Superior temporal gyrus (tissue), 1 donor: ENCODE measurements around the gene SLBP.
A peak's percentile ranks its signal among the peaks of the same experiment; 100 is the strongest.

Source experiments
- DNase-seq: peaks from one replicate; pipeline ENCODE4 v3.0.0-alpha.2; 2016; ENCODE audit errors: extremely low spot score

Gene SLBP

DNA sequence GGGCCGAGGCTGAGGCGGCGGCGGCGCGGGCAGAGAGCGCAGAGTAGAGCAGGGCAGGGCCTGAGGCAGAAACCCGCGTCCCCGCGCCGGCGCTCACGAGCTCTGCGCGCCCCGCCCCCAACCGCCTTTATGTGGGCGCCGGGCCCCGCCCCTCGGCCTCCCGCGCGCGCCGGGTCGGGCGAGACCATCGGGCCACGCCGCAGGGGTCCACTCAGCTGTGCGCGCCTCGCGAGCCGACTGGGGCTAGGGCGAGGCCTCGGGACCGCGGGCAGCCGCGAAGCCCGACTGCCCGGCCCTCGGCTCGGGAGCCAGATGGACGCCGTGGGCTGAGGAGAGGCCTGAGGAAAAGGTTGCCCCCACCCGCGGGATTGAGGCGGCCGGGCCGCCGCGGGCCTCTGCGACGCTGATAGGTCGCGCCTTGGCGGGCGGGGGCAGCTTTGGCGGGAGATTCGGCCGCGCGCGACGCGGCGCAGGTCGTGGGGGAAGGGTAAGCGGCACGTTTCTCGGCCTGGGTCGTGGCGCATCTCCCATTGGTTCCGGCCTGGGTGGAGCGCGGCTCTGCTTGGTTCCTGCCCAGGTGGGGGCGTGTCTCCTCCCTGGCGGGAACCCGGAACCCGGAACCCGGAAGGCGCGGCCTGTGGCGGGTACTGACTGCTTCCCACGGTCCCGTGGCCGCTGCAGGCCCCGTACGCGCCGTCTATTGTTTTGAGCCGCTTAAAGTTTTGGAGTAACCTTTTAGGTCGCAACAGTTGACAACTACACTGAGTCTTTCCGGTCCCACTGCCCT is at the start of gene SLBP:
Gene SLBP, minus strand, starts transcription at position 104 of the 787 bp plus-strand sequence. CDS start 131 bp downstream, outside the sequence.
- peak; percentile 80 for DNase-seq

DNA sequence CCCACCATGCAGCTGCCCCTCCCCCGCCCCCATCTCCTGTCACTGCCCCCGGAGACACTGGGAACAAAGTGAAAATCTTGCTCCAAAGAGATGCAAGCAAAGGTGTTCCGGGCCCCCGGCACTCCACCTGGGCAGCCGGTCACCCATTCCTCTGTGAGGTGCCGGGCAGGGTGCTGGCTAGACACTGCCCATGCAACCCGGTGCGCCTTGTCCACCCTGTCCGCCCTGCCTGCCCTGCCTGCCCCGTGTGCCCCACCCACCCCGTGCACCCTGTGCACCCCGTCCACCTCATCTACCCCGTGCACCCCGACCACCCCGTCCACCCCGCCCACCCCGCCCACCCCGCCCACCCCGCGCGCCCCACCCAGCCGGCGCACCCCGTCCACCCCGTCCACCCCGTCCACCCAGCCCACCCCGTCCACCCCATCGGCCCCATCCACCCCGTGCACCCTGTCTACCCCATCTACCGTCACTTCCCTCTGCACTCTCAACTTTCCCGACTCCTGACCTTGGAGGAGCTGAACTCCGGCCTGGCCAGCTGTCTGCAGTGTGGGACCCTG is 49.1 kb upstream of the SLBP start:
- no peak for DNase-seq

DNA sequence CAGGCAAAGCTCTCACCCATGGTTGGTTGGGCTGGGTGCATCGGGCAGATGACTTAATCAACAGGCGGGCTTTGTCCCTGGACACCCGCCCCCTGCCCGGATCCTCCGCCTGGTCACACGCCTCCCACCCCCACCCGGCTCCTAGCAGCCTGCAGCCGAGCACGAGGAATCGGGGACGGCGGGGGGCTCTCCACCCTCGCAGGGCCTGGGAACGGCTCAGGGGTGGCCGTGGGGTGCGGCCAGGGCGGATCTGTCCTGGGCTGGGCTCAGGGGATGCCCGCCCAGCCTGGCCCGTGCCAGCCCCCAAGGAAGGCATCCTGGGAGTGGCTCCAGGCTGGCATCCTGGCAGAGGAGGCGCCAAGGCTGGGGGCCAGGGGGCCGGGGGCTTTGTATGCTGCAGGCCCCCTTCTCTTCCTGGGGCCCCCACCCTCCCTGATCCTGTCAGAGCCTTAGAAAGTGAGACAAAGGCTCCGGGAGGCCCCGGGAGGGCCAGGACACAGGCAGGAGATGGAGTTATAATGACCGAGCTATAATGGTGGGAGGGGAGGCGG is 48.5 kb upstream of the SLBP start:
- no peak for DNase-seq

DNA sequence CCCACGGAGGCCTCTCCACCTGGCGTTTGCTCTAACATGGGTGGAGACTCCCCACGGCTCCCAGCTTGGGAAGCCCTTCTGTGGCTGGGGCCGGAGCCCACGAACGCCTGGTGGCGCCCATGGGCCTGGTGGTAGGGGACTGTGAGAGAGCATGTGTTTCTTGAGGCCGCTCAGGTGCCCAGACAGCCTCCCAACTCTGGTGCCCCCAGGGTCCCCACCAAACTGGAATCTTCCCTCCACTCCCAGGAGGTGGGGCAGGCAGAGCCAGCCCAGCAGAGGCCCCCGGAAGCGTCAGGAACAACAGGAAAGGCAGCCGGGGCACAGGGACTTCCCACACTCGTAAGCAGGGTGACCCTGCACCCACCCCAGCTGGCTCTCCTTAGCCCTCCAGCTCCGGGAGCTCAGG is 47.7 kb upstream of the SLBP start:
- DNase-seq, result no peak

DNA sequence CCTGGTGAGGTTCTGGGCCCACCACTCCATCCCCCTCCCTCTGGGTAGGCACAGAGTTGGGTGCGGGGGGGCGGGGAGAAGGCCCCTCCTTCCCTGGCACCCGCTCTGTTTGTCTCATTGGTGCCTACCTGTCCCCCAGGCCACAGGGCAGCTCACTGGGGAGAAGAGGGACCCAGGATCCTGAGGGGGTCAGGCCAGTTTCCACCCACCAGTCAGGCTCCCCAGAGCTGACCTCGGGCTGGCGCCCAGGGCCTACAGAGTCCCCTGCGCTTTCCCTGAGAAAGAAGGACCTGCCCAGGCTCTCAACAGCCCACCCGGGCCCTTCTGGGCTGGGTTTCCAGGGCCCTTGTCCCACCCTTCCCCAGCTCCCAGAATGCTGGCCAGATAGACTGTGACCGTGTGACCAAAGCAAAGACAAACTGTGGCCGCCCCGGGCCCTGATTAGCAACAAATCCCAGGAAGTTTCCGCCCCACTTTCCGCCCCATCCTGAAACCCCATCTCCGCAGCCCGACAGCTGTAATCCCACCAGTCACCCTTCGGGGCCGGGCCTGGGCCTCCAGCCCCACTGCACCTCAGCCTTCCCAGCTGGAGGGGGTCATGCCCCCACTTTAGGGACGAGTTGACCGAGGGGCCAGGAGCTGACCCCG is 47.2 kb upstream of the SLBP start:
- no peak for DNase-seq

DNA sequence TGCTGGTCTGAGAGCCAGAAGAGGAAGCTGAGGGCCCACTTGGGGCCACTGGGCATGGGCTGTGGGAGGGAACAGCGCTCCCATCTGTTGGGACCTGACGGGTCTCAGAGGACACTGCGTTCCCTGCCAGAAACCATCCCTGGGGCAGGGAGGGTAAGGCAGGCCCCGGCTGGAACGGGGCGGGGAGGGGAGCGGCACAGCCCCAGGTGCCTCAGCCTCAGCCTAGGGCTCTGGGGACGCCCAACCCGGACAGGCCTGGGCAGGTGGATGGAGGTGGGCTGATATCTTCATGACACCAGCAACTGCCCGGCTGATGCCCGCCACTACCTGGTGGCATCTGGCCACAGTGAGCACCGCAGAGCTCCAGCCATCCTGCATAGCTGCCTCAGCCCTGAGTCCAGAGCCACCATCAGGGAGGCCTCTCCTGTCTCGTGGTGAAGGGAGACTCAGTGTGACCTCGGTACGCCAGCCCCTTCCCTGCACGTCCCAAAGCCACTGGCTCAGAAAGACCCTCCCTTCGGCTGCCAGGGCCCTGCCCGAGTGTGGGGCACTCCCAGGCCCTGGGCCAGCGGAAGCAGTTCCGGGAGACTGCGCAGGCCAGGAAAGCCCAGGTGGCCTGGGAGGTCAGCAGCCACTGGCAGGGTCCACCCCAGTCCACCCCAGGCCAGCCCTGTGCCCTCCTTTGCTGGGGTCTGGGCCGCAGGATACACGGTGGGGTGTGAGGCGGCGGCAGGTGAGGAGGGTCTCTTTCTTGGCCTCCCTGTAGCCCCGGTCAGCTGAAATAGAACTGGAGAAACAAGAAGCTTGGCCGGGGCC is 46.4 kb upstream of the SLBP start:
- DNase-seq, result no peak

DNA sequence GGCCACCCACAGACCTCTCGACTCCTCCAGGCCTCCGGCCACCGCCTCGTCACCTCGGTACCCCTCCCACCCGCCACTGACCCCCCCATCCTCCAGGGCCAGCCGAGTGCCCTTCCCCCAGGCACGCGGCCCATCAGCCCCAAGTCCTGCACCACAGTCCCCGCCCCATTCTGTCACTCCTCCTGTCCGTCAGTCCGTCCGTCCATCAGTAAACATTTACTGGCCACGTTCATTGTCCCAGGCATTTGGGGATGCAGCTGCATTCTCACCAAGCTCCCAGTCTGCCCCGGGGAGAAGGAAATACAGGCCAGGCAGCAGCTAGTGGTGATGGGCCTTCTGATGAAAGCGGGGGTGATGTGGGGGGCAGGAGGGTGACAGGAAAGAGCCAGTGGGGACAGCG is 45.7 kb upstream of the SLBP start:
- no peak for DNase-seq

DNA sequence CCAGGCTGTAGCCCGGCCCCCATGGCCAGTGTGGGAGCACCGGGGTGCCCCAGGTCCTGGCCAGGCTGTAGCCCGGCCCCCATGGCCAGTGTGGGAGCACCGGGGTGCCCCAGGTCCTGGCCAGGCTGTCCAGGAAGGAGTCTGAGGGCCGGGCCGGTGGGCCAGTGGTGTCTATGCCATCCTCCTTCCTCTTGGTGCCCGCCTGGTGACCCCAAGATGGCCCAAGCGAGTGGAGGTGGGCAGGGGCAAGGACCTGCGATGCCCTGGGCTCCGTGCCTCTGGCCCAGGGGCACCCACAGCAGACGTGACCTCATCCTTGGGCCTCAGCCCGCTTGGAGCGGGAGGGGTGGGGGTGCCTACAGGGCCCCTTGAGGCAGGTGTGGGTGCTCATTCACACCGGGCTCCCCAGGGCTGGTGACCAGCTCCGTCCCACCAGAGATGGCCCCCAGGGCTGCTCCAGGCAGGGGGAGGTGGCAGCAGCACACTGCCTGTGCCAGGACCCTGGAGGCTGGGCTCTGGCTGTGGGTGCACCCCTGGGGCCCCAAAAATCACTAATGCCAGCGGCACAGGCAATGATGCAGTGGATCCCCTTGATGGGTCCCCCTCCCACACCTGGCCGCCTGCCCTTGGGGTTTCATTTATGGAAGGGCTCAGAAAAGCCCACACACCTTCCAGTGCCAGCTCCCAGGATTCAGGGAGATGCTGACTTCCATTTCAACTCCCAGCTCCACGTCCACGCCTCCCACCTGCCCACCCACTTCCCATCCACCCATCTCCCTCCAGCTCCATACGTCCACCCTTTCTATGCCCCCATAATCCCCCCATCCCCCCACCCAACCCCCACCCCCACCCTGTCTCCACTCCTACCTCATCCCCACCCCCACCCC is 45.0 kb upstream of the SLBP start:
- DNase-seq, result no peak

DNA sequence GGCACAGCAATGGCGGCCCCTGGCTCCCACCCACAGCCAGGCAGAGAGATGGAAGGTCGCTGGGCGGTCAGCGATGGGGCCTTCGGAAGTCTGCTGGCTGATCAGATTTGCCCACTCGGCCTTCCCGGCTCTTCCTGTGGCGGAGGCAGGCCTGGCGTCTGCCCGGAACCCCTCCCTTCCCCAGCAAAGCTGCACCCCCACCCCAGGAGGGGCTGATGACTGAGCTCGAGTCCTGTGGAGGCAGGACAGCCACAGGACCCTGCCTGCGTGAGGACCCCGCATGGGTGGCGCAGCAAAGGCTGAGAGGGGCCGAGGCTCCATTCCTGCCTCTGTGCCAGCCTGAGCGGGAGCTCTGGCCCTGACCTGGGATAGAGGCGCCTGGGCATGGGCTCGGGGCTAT is 44.0 kb upstream of the SLBP start:
- DNase-seq, result no peak

DNA sequence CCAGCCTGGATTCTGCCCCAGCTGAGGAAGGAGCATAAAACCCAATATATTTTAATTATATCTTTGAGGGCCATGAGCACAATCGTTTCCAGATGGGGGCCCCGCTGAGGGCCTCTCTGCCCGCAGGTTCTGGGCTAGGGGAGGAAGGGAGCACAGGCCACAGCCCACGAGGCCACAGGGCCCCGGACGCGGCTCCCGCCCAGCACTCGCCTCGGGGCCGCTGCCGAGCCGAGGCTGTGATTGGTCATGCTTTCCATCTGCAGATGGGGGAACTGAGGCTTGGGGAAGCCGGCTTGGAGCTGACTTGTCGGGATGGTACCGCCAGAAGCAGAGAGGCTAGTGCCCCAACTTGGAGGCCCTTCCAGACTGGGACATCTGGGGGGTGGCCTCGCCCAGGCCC is 43.2 kb upstream of the SLBP start:
- DNase-seq, result no peak

DNA sequence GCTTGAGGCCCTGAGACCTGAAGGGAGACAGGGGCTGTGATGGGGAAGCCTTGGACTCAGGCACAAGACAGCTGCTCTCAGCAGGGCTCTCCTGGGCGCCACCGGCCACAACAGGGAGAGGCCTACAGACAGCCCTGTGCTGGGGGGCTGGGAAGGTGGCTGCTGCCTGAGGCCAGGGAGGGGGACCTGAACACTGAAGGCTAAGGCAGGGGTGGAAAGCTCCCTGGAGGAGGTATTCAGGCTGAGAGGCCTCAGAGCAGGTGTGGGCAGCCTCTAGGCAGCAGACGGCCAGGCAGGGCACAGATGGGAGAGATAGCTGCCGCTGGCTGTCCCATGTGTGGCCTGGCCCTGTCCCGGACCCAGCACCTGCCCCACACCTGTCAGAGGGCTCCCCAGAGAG is 42.2 kb upstream of the SLBP start:
- no peak for DNase-seq

DNA sequence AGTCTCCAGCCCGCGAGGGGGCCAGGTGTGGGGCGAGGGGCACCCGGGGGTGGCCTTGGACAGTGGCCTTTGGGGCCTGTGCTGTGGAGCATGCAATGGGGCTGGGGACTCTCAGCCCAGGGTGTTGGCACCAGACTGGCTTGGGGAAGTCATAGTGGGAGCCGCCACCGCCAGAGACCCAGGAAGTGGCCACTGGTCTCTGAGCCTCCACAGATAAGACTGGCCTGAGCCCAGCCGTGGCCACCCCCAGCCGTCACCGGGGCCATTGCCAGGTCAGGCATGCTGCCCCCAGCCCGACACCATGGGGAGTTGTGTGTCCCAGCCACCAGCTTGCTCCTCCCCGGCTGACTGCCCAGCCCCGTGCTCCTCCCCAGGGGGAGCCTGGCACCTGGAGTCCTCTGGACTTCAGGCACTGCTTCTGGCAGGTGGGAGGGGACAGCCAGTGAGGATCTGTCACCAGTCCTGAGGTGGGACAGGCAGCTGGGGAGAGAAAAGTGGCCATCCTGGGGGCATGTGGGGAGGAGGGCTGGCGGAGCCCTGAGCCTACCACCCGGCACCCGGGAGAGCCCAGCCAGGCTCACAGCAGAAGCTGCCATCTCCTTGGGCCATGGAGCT is 41.7 kb upstream of the SLBP start:
- no peak for DNase-seq

DNA sequence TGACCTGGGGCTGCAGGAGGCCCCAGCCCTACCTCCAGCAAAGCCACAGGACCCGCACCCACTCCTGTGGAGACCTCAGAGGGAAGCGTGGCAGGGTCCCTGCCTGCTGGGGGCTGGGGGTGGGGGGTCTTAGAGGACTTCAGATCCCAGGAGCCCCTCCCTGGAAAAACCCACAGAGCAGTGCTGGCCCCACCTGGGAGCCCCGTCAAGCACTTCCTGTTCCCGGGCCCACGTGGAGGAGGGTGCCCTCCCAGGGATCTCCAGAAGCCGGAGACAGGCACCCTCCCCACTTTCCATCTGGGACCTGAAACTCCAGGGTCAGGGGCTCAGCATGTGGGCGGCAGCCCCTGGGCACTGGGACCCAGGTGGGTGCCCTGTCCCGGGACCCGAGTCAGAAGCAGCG is 41.2 kb upstream of the SLBP start:
- DNase-seq, result no peak

DNA sequence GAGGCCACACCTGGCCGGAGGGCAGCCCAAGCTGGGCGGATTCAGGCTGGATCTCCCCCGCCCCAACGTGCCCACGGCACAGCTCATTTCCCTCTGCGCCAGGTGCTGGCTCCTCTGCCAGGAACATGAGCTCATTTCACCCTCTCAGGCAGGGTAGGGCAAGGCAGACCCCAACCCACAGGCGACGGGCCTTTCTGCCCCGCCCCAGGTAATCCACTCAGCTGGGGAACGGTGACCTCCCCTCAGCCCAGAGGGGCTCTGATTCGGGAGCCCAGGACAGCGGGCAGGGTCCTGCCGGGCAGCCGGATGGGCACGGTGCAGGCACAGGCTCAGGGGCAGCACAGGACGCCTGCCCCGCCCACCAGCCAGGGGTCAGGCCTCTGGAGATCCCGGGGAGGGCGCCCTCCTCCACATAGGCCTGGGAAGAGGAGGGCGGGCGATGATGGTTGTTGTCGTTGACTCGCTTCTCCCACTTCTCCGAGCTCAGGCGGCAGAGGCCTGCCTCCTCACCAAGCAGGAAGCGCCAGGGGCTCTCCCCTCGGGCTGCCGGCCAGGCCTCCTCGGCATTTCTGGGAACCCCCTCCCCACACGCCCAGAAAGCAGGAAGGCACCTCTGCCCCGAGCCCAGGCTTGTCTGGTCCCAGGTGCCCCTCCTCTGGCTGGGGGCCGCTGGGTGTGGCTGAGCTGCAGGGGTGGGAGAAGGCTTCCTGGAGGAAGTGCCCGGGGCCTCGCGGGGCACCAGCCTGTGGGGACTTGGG is 40.3 kb upstream of the SLBP start:
- DNase-seq, result no peak

DNA sequence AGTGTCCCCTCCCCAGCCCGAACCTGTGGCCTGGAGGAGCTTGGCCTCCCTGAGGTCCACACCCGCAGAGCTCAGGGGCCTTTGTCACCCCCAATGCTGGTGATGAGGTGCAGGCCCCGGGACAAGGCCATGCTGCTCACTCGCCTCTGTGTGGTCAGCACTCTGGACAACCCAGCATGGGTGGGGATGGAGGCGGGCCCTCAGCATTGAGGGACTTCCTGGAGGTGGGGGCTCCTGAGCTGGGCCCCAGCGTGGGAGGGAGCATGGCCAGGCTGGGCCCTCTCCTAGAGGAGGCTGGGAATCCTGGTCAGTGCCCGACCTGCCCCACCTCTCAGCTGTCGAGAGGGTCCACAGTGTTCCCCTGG is 39.8 kb upstream of the SLBP start:
- DNase-seq, result no peak

DNA sequence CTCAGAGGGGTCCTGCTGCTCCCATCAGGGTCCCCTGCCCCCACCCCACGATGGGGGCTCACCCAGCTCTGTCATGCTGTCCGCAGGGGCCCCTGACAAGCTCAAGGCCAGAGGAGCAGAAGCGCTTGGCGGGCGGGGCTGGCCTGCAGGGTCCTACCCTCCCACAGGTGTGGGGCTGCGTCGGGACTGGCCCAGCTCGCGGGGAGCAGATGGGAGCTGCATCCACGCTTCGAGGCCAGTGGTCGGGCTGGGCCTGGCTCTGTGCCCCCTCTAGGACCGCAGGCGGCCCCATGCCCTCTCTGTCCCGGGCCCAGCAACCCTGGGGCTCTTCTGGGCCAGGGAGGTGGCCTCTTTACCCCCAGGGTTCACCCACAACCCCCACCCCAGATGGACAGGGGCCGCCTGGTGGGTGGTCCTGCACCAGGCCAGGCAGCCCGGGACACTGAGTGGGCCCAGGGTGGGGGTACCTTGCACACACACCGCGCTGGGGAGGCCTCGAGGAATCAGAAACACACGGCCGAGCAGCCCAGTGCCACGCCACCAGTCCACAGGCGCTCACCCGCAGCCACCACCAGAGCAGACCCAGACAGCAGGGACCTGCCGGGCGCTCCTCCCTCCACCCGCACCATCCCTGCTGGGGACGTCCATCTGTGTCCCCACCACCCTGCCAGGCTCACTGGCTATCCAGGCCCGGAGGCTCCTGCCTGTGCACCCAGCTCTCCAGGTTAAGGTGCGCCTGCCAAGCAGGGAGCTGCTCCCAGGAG is 39.2 kb upstream of the SLBP start:
- DNase-seq, result no peak

DNA sequence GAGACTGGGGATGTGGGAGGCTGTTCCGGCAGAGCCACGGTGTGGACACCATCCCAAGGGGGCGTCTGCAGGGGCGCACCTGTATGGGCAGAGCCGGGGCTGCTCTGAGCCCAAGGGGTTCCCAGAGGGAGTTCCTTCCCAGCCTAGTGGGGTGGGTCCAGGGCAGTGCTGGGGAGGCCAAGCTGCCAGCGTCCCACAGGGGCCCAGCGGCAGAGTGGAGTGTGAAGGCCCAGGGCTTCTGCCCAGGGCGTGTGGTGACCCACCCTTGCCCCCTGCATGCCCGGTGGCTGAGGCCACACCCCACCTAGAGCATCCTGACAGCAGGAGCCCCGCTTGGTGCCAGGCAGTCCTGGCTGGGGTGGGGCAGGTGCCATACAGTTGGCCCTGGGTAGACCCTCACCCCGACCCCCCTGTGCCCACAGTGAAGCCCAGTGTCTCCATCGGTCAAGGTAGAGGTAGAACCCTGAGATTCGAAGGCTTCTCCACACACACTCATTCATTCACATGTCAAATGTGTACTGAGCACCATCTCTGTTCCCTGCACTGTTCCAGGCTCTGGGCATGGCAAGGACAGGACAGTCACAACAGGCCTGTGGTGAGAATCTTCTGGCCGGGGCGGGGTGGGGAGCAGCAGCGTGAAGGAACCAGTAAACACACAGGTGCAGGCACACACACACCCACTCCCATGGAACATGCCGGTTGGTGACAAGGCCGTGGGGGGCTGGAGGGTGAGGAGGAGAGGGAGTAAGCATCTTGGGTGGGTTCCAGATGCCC is 38.4 kb upstream of the SLBP start:
- DNase-seq, result no peak

DNA sequence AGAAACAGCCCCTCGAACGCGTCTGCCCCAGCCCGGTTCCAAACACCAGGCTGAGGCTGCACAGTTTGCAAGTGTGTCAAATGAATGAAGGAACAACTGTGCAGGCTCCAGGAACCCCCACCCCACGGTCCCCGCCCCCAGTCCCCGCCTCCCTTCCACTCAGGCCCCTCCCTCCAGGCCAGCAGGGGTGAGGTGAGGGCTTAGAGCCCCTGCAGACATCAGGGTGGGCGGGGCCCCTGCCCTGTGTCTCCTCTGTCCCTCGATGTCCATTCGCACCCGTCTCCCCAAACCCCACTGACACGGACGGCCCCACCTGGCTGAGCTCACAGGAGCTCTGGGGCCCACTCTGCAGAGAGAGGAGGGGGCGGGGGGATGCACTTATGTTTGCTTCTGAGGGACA is 37.7 kb upstream of the SLBP start:
- no peak for DNase-seq
